ENCODE measurements around the gene ADCK1.

- TF ChIP-seq CTCF (IDR thresholded peaks at IDR 0.05): no peak
- no peak for TF ChIP-seq POLR2A (IDR thresholded peaks at IDR 0.05)
- no peak for TF ChIP-seq EP300 (IDR thresholded peaks at IDR 0.05; ENCODE audit: low read depth)
Measured at GRCh38 chr14:77823378-77823777, 23.5 kb downstream of the ADCK1 start.

Data from transverse colon (tissue), 3 donors.